ENCODE data around the gene CALY. TPM values are rescaled to one million over a fixed set of nuclear protein-coding genes. Genes with fewer than 3 reads are reported as not detected.

CALY gene
- polyA plus RNA-seq, 2 of the 4 experiments (the other 2 are of a cell fraction), result 0.30 to 0.63 TPM

DNA sequence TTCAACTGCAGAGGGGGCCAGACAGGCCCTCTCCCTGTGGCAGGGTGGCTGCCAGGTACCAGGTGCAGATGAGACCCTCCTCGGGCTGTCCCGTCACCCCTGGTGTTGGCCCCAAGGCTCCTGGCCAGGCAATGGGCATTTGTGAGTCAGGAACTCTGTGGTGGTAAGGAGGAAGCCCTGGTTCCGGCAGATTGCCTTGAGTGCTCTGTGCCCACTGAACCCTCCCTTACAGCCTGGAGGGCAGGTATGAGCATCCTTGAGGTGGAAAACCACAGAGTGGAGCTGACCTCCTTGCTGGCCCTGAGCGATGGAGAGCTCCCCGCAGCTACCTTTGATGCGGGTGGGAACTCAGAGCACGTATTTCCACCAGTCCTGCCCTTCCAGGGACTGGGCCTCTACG lies 44.3 kb upstream of the CALY start:
- no peaks in the 10 kb centered on the region for H3K9me3 ChIP-seq
- H3K4me1 ChIP-seq, result peaks cover 5% of the 10 kb centered on the region; the same call in 1 of the 3 replicates
- no peak overlapping the region for H3K4me3 ChIP-seq
- ChIA-PET POLR2A (interaction anchor here (1.3 kb wide), 1 partner anchor 8 kb away, joined by 4 read pairs; the partner anchor contains the start of gene ECHS1), CTCF (interaction anchor here (1.0 to 1.4 kb wide), 3 partner anchors 10 to 51 kb away, joined by 3 to 5 read pairs (median 4); no protein-coding TSS in a partner anchor)
- ATAC-seq (no peak), FAIRE-seq (no peak), DNase-seq (ENCODE audit: low read depth in 1 of 2, low spot score in 1 of 2) (no peak)
- WGBS (ENCODE audit: missing lambda C conversion rate), result 92% methylated on average over 4 of the region's 8 CpGs
- no peak overlapping the region for H3K4me2 ChIP-seq
- TF ChIP-seq ZNF302 (CRISPR knock-in tag; IDR thresholded peaks at IDR 0.05), result no peak
- H3K27ac ChIP-seq, result no peak overlapping the region

DNA sequence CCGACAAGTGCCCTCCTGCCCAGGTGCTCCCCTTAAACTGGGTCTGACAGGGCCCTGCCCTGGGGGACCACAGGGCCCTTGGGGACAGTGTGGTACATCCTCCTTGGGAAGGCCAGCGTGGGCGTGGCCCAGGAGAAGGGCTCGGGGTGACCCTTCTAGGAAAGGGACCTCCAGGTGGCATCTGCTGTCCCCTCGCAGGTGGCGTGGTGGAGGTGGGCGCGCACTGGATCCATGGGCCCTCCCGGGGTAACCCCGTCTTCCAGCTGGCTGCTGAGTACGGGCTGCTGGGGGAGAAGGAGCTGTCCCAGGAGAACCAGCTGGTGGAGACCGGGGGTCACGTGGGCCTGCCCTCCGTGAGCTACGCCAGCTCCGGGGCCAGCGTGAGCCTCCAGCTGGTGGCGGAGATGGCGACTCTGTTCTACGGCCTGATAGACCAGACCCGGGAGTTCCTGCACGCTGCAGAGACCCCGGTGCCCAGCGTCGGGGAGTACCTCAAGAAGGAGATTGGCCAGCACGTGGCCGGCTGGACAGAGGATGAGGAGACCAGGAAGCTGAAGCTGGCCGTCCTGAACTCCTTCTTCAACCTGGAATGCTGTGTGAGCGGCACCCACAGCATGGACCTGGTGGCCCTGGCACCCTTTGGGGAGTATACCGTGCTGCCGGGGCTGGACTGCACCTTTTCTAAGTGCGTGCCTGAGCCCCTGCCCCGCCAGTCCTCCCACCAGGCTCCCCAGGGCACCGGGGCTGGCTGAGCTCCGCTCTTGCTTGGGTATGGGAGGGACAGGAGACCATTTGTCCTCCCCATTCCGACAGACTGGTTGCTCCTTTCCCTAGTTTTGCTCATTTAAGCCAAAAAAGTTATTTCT lies 43.3 kb upstream of the CALY start:
- ChIA-PET CTCF (interaction anchor here (1.0 kb wide), 2 partner anchors 50 to 66 kb away, joined by 3 to 5 read pairs; no protein-coding TSS in a partner anchor), POLR2A (no interaction called here)
- no peak for FAIRE-seq
- Histone ChIP-seq H3K9me3 (no peaks in the 10 kb centered on the region), H3K4me1 (peaks cover 5% of the 10 kb centered on the region; the same call in 1 of the 3 replicates), H3K27ac (peak overlapping the region in 1 of 2 experiments; percentile 87; a peak in 4 of 6 replicates), H3K4me2 (peak overlapping the region; percentile 92), H3K4me3 (peak overlapping the region; percentile 70)
- ATAC-seq, result no peak
- 96% methylated on average over 32 of the region's 36 CpGs for WGBS (ENCODE audit: missing lambda C conversion rate)
- no peak for DNase-seq (ENCODE audit: low read depth in 1 of 2, low spot score in 1 of 2)
- TF ChIP-seq KDM5A (IDR thresholded peaks at IDR 0.05), result no peak
- no peak for TF ChIP-seq CEBPB (IDR thresholded peaks at IDR 0.05)
- no peak for TF ChIP-seq EP300 (IDR thresholded peaks at IDR 0.05)
- no peak for TF ChIP-seq EHMT2 (IDR thresholded peaks at IDR 0.05; ENCODE audit: low read depth)
- TF ChIP-seq ESRRA (IDR thresholded peaks at IDR 0.05; ENCODE audit: borderline replicate concordance, low read length), result no peak
- TF ChIP-seq ZFP36 (IDR thresholded peaks at IDR 0.05; ENCODE audit: borderline replicate concordance, partially characterized antibody), result no peak
- TF ChIP-seq RCOR1 (IDR thresholded peaks at IDR 0.05; ENCODE audit: low read depth, low read length), result no peak
- no peak for TF ChIP-seq RARB (CRISPR knock-in tag; IDR thresholded peaks at IDR 0.05)
- no peak for TF ChIP-seq PHF8 (IDR thresholded peaks at IDR 0.05; ENCODE audit: borderline replicate concordance, low read depth)
- TF ChIP-seq NPAS2 (CRISPR knock-in tag; IDR thresholded peaks at IDR 0.05; ENCODE audit: borderline replicate concordance), result no peak
- no peak for TF ChIP-seq POLR2AphosphoS2 (conservative IDR thresholded peaks at IDR 0.05; ENCODE audit: low read length)
- TF ChIP-seq CBX2 (IDR thresholded peaks at IDR 0.05; ENCODE audit: borderline replicate concordance, low read depth), result no peak
- no peak for TF ChIP-seq CHD4 (IDR thresholded peaks at IDR 0.05; ENCODE audit: borderline replicate concordance)
- TF ChIP-seq NFE2L2 (conservative IDR thresholded peaks at IDR 0.05; ENCODE audit: low read length), result no peak
- TF ChIP-seq HOXB13 (CRISPR knock-in tag; IDR thresholded peaks at IDR 0.05; ENCODE audit: low read depth), result no peak
- TF ChIP-seq, protein P1, sequence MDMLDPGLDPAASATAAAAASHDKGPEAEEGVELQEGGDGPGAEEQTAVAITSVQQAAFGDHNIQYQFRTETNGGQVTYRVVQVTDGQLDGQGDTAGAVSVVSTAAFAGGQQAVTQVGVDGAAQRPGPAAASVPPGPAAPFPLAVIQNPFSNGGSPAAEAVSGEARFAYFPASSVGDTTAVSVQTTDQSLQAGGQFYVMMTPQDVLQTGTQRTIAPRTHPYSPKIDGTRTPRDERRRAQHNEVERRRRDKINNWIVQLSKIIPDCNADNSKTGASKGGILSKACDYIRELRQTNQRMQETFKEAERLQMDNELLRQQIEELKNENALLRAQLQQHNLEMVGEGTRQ (IDR thresholded peaks at IDR 0.05), result no peak
- no peak for TF ChIP-seq BHLHE40 (IDR thresholded peaks at IDR 0.05; ENCODE audit: low read depth, low read length)
- TF ChIP-seq, protein P2, sequence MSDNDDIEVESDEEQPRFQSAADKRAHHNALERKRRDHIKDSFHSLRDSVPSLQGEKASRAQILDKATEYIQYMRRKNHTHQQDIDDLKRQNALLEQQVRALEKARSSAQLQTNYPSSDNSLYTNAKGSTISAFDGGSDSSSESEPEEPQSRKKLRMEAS (IDR thresholded peaks at IDR 0.05), result no peak

DNA sequence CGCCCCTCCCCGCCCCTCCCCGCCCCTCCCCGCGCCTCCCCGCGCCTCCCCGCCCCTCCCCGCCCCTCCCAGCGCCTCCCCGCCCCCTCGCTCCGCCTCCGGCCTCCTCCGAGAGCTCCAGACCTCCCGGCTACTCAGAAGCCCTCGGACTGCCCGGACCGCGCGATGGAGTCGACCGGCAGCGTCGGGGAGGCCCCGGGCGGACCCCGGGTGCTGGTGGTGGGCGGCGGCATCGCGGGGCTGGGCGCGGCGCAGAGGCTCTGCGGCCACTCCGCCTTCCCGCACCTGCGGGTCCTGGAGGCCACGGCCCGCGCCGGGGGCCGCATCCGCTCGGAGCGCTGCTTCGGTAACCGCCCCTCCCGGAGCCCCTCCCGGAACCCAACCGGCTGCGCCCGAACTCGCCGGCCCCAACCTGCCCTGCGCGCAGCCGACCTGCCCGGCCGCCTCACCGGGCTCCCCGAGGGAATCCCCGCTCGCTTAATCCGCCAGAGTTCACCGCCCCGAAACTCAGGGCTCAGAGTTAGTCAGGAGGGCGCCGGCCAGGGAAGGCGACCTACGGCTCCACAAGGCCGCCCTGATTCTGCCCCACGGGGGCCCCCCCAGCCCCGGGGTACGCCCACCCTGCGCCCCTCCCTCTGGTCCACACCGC lies 42.6 kb upstream of the CALY start, which contains the start of gene PAOX:
TSS of gene PAOX (plus strand) at position 111 of the 649 bp plus-strand sequence. CDS start at position 166, 55 bp downstream.
- DNase-seq (ENCODE audit: low read depth in 1 of 2, low spot score in 1 of 2) (peak; percentile 47 to 59), ATAC-seq (peak; percentile 39 to 57)

More for the DNA sequence above, 42.6 kb upstream of the CALY start, which contains the start of gene PAOX:
- H3K4me3 ChIP-seq, result peak within 1 kb of the TSS; percentile 94
- H3K27ac ChIP-seq, result peak within 1 kb of the TSS; percentile 76 to 92
- peak within 1 kb of the TSS; percentile 93 for H3K4me2 ChIP-seq
- TF ChIP-seq, protein P3, sequence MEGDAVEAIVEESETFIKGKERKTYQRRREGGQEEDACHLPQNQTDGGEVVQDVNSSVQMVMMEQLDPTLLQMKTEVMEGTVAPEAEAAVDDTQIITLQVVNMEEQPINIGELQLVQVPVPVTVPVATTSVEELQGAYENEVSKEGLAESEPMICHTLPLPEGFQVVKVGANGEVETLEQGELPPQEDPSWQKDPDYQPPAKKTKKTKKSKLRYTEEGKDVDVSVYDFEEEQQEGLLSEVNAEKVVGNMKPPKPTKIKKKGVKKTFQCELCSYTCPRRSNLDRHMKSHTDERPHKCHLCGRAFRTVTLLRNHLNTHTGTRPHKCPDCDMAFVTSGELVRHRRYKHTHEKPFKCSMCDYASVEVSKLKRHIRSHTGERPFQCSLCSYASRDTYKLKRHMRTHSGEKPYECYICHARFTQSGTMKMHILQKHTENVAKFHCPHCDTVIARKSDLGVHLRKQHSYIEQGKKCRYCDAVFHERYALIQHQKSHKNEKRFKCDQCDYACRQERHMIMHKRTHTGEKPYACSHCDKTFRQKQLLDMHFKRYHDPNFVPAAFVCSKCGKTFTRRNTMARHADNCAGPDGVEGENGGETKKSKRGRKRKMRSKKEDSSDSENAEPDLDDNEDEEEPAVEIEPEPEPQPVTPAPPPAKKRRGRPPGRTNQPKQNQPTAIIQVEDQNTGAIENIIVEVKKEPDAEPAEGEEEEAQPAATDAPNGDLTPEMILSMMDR (IDR thresholded peaks at IDR 0.05), result no peak
- TF ChIP-seq JUN (IDR thresholded peaks at IDR 0.05) (peak; percentile 22 to 34; a peak in 1 of 5 replicates), POLR2A (IDR thresholded peaks at IDR 0.05; ENCODE audit: low read length) (0 out of 2 replicates have a peak, but pooled peaks have one; percentile 18)
- CTCF ChIA-PET, result interaction anchor here (1.0 to 2.3 kb wide), 3 partner anchors 50 to 66 kb away, joined by 3 to 15 read pairs (median 4); no protein-coding TSS in a partner anchor
- 29% methylated on average over 35 of the region's 78 CpGs for WGBS (ENCODE audit: missing lambda C conversion rate)
- peaks cover 5% of the 10 kb centered on the region; the same call in 1 of the 3 replicates for H3K4me1 ChIP-seq
- H3K9me3 ChIP-seq, result no peaks in the 10 kb centered on the region
- FAIRE-seq, result no peak
- POLR2A ChIA-PET, result interaction anchor here (0.7 kb wide), 1 partner anchor 18 kb away, joined by 3 read pairs; no protein-coding TSS in a partner anchor
